GM21528 (cell line): ENCODE results near the gene TIMM50.

Experiments
- ATAC-seq: cut with Tn5 transposase; IDR thresholded peaks from one replicate; pipeline ENCODE4 v1.9.1; 2021; ENCODE audit warnings: mild to moderate bottlenecking, moderate library complexity; ENCODE audit not compliant: unreplicated experiment, low FRiP score

Gene TIMM50

DNA sequence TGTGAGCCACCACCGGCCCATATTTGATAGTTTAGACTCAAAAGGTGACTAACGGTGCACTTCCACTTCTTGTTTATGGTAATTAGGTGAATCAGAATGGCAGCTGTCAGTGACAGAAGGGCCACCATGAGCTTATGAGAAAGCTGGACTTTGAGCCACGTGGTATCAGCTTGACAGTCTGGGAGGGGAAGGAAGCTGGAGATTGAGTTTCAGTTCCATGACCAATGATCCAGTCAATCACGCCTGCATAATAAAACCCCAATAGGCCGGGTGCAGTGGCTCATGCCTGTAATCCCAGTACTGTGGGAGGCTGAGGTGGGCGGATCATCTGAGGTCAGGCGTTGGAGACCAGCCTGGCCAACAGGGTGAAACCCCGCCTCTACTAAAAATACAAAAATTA is 43.9 kb downstream of the TIMM50 start:
- ATAC-seq, result no peak

DNA sequence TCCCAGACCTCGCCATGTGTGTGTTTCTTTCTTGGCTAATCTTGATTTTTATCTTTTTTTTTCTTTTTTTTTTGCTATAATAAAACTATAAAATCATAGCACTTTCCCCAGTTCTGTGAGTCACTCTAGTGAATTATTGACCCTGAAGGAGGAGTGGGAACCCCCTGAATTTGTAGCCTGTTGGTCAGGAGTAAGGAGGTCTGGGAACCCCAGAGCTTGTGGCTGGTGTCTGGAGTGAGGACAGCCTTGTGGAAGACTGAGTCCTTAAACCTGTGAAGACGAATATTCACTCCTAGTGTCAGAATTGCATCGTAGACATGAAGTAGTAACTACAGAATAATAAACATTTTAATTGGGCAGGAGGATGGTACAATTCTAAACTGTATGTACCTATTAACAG is 44.6 kb downstream of the TIMM50 start:
- no peak for ATAC-seq

GRCh38 chr19:39531834-39532232 is 51.2 kb downstream of the TIMM50 start:
- no peak for ATAC-seq

DNA sequence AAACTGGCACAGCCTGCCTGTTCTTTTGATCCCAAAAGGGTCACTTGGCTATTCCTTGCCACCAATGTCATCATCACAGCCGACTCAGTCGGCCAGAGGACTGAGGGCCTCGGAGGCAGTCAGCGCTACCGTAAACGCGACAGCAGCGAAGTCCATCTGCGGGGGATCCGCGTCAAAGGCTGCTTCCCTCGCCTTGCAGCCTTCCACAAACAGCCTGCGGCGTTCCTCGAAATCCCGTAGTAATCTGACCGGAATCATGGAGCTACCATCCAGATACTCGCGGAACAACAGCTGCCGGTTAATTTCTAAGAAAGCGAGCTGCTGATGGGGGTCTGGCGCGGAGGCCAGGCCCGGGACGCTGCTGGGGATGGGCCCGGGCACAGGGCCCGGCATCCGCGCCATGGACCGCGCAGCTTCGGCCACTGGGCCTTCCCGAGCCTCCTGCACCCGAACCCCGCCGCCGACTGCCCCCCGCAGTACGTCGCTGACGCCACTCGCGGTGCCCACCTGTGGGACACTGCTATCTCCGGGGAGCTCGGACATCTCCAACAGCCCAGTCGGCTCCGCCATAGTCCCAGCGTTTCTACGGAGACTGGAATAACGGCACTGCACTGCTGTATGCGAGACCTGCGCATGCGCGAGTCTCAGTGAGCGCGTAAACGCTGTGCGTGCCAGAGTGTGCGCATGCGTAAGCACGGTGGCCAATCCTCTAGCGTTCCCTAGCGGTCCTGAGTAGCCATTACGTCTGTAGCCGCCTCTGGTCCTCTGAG is 51.8 kb downstream of the TIMM50 start, which contains the start of gene EID2B:
TSS of gene EID2B (minus strand) at position 620 of the 770 bp plus-strand sequence. CDS start at position 570, 50 bp downstream.
- peak; percentile 82 for ATAC-seq

DNA sequence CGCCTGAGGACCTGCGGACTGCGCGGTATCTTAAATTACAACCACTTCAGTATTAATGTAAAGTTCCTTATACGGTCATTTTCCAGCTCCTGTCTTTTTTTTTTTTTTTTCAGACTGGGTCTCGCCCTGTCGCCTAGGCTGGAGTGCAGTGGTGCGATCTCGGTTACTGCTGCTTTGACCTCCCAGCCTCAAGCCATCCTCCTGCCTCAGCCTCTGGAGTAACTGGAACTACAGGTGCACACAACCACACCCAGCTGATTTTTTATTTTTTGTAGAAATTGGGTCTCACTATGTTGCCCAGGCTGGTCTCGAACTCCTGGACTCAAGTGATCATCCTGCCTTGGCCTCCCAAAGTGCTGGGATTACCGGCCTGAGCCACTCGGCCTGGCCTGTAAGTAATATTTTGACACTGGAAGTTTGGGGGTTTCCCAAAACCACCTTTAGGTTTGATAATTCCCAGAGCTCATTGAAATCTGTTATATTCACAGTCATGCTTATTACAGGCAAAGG is 52.4 kb downstream of the TIMM50 start:
- ATAC-seq, result peak; percentile 20

DNA sequence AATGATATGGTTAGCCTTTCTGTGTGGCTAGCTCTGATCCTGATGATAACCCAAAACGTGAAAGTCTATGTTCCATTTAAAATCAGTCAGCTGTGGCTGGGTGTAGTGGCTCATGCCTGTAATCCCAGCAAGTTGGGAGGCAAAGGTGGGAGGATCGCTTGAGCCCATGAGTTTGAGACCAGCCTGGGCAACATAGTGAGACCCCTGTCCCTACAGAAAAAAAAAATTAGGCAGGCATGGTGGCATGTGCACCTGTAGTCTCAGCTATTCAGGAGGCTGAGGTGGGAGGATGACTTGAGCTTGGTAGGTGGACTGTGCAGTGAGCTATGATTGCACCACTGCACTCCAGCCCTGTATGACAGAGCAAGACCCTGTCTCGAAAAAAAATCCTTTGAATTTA is 53.2 kb downstream of the TIMM50 start:
- ATAC-seq, result no peak

GRCh38 chr19:39539165-39539517 is 58.5 kb downstream of the TIMM50 start:
- ATAC-seq, result no peak

DNA sequence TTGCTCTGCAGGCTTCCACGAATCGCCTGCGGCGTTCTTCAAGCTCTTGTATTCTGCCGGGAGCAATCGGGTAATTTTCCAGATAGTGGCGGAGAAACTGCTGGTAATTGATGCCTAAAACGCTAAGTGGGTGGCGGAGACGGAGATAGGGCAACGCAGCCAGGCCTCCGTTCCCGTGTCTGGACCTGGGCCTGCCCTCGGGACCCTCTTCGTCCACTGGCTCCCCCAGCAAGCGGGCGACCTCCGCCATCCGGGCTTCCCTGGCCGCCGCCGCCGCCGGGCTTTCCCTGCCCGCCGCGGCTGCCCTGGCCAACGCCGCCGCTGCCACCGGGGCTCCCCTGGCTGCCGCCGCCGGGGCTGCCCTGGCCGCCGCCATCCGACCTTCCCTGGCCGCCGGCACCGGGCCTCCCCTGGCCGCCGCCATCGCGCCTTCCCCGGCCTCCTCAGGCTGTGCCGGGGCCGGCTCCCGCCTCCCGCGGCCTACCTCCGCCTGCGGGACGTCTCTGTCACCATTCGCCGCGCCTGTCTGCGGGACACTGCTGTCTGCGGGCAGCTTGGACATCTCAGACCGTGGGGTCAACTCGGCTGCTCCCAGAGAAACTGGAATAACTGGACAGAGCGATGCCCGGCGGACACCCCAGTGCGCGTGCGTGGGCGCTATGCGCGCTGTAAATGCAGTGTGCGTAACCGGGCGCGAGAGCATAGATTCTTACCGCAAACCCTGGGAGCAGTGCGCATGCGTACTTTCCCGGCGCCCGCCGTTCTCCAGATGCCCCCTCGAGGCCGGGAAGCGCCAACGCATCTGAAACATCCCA is 59.1 kb downstream of the TIMM50 start, which contains the start of gene EID2:
TSS of gene EID2 (minus strand) at position 644 of the 815 bp plus-strand sequence. CDS start at position 562, 82 bp downstream.
- peak; percentile 87 for ATAC-seq

GRCh38 chr19:39540333-39540673 is 59.7 kb downstream of the TIMM50 start:
- ATAC-seq, result no peak
